HepG2 (cell line): ENCODE results near the gene ST6GALNAC6. TPM values are rescaled to one million over a fixed set of nuclear protein-coding genes. Genes with fewer than 3 reads are reported as not detected.

Experiments
- CBX5 ChIP-seq: sonication (generic); formaldehyde crosslinking; IDR thresholded peaks from 2 replicates; pipeline ENCODE4 v1.4.0; 2020; ENCODE audit warnings: missing genetic modification reagents, borderline replicate concordance
- HMGXB3 ChIP-seq: sonication (generic); formaldehyde crosslinking; IDR thresholded peaks from 2 replicates; pipeline ENCODE4 v1.4.0; 2020; ENCODE audit warnings: missing genetic modification reagents, borderline replicate concordance
- IRF1 ChIP-seq: sonication (generic); formaldehyde crosslinking; IDR thresholded peaks from 2 replicates; pipeline ENCODE4 v1.4.0; 2020; ENCODE audit warnings: low read depth, mild to moderate bottlenecking, missing genetic modification reagents
- KLF15 ChIP-seq: sonication (generic); formaldehyde crosslinking; IDR thresholded peaks from 2 replicates; pipeline ENCODE4 v1.8.1; 2023; ENCODE audit warnings: borderline replicate concordance, mild to moderate bottlenecking, inconsistent platforms, missing genetic modification reagents, mixed read lengths
- MAZ ChIP-seq, 2 experiments: sonication (generic) in 1 of 2; formaldehyde crosslinking in 1 of 2; IDR thresholded peaks; 2 replicates each; pipeline versions ENCODE4 v1.5.0 to v1.6.1; 2012 to 2020; ENCODE audit warnings: low read depth in 2 of 2, mild to moderate bottlenecking in 2 of 2, borderline replicate concordance in 1 of 2, improper control_type of control experiment in 1 of 2, low read length in 1 of 2, missing genetic modification reagents in 1 of 2, moderate library complexity in 1 of 2
- NCOA5 ChIP-seq: sonication (generic); formaldehyde crosslinking; IDR thresholded peaks from 2 replicates; pipeline ENCODE4 v1.4.0; 2020; ENCODE audit warnings: missing genetic modification reagents
- NFKB2 ChIP-seq: sonication (generic); formaldehyde crosslinking; IDR thresholded peaks from 2 replicates; pipeline ENCODE4 v1.4.0; 2020; ENCODE audit warnings: missing genetic modification reagents, borderline replicate concordance
- SNAPC2 ChIP-seq: sonication (generic); formaldehyde crosslinking; IDR thresholded peaks from 2 replicates; pipeline ENCODE4 v1.8.1; 2022; ENCODE audit warnings: mild to moderate bottlenecking, missing genetic modification reagents
- TCF7L2 ChIP-seq: IDR thresholded peaks from 2 replicates; pipeline ENCODE4 v1.6.1; 2011; ENCODE audit warnings: mild to moderate bottlenecking, low read depth, low read length, moderate library complexity
- ZBTB33 ChIP-seq: sonication (generic); formaldehyde crosslinking; IDR thresholded peaks from 2 replicates; pipeline ENCODE4 v1.4.0; 2020; ENCODE audit warnings: missing genetic modification reagents
- ZFP36L2 ChIP-seq: sonication (generic); formaldehyde crosslinking; IDR thresholded peaks from 2 replicates; pipeline ENCODE4 v1.4.0; 2020; ENCODE audit warnings: missing genetic modification reagents
- ZGPAT ChIP-seq: IDR thresholded peaks from 2 replicates; pipeline ENCODE4 v1.6.1; 2016; ENCODE audit warnings: mild to moderate bottlenecking
- ZNF124 ChIP-seq: sonication (generic); formaldehyde crosslinking; IDR thresholded peaks from 2 replicates; pipeline ENCODE4 v1.4.0; 2020; ENCODE audit warnings: missing genetic modification reagents
- ZNF24 ChIP-seq: fragments of 450-650 bp; IDR thresholded peaks from 2 replicates; pipeline ENCODE4 v1.6.1; 2017; ENCODE audit warnings: antibody characterized with exemption, mild to moderate bottlenecking
- ZNF317 ChIP-seq: sonication (generic); formaldehyde crosslinking; IDR thresholded peaks from 2 replicates; pipeline ENCODE4 v1.5.0; 2020; ENCODE audit warnings: mild to moderate bottlenecking, missing genetic modification reagents
- ZNF614 ChIP-seq: IDR thresholded peaks from 2 replicates; pipeline ENCODE4 v1.6.1; 2018; ENCODE audit warnings: missing biosample characterization, missing genetic modification reagents, inconsistent platforms, borderline replicate concordance
- polyA plus RNA-seq, 8 experiments: library from polyadenylated mRNA; depleted of rRNA in 3 of 8; stranded (reverse) in 7 of 8; unstranded in 1 of 8; fragments of >200 nt; fragmentation: Illumina TruSeq in 4 of 8; extraction: Trizol in 4 of 8; gene quantifications; 2 replicates each; pipeline versions ENCODE4 v1.2.1 to v1.2.3, GENCODE V29; 2011 to 2016; ENCODE audit warnings: low read depth in 4 of 8, missing spikeins in 1 of 8, mixed read lengths in 1 of 8; ENCODE audit not compliant: insufficient read depth in 1 of 8
- total RNA-seq, 5 experiments: library from RNA; depleted of rRNA; stranded (reverse); fragments of >200 nt; fragmentation: Illumina TruSeq; extraction: Trizol; gene quantifications; 2 replicates each; pipeline ENCODE4 v1.2.3, GENCODE V29; 2016; ENCODE audit warnings: low read depth in 1 of 5
- TF ChIP-seq, protein P1 (sequence below): fragments of 450-650 bp; IDR thresholded peaks from 2 replicates; pipeline ENCODE4 v1.6.1; 2016

Gene ST6GALNAC6
- total and polyA plus RNA-seq, 2 of the 13 experiments (the other 11 are each of a cell fraction or from before 2014, with no cell fraction given) = 18.5 to 65.4 TPM

DNA sequence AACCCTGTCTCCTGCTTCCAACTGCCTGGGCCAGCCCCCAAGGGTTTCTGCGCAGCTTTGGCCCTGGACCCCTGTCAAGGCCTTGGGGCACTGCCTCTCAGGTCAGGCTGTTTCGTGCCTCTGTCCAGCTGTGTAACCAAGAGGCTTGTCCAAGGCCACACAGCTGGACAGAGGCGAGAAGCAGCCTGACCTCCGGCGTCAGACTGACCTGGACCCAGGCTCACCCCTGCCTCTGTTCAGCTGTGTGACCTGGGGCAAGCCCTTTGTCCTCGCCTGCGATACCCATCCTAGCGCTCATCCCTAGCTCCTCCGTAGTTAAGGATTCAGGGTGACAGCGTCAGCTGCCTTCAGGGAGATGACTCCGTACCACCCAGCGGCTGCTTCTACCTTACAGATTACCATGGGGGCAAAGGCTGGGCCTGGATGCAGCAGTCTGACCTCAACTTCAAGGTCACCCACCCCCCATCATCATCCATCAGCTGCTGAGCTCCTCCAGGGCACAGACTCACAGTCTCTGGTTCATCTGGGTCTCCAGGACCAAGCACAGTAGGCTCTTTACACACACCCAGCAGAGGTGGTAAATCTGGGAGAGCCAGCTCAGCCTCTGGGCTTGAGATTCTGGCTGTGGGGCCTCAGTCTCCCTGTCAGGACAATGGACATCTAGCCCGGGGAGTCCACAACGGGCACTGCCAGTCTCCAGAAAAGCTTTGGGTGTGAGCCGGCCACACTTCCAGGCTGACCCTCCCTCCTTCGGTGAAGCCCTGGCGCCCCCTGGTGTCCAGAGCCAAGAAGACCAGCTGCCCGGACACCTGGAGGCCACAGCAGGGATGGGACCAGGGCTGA lies 29.9 kb downstream of the ST6GALNAC6 start (continued):
- TF ChIP-seq HMGXB3 (no peak), MAZ (IDR thresholded peaks at IDR 0.05; ENCODE audit: borderline replicate concordance, low read depth, low read length) (0 out of 2 replicates have a peak, but pooled peaks have one; percentile 20), MAZ (CRISPR knock-in tag; IDR thresholded peaks at IDR 0.05; ENCODE audit: low read depth) (no peak), CBX5 (CRISPR knock-in tag) (no peak), KLF15 (CRISPR knock-in tag) (no peak), ZGPAT (CRISPR knock-in tag) (0 out of 2 replicates have a peak, but pooled peaks have one; percentile 16), ZNF24 (no peak), TCF7L2 (no peak), ZBTB33 (CRISPR knock-in tag) (no peak; the same call in 1 of the 2 replicates), NFKB2 (CRISPR knock-in tag) (no peak), SNAPC2 (CRISPR knock-in tag) (no peak), ZFP36L2 (no peak), ZNF317 (0 out of 2 replicates have a peak, but pooled peaks have one; percentile 32), ZNF124 (peak; percentile 59; the same call in 1 of the 2 replicates), NCOA5 (no peak), ZNF614 (CRISPR knock-in tag) (no peak), IRF1 (CRISPR knock-in tag) (no peak)
- TF ChIP-seq, protein P1, sequence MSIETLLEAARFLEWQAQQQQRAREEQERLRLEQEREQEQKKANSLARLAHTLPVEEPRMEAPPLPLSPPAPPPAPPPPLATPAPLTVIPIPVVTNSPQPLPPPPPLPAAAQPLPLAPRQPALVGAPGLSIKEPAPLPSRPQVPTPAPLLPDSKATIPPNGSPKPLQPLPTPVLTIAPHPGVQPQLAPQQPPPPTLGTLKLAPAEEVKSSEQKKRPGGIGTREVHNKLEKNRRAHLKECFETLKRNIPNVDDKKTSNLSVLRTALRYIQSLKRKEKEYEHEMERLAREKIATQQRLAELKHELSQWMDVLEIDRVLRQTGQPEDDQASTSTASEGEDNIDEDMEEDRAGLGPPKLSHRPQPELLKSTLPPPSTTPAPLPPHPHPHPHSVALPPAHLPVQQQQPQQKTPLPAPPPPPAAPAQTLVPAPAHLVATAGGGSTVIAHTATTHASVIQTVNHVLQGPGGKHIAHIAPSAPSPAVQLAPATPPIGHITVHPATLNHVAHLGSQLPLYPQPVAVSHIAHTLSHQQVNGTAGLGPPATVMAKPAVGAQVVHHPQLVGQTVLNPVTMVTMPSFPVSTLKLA = no peak
